Neutrophil (primary cell): ENCODE measurements around the gene CD9.

ENCODE experiments used
- H3K27ac ChIP-seq: fragments of 200-600 bp; sonication (generic); 2 replicates; pipeline ENCODE4 v1.5.1; 2016; ENCODE audit warnings: mild to moderate bottlenecking, moderate library complexity
- H3K27me3 ChIP-seq: fragments of 200-600 bp; sonication (generic); 2 replicates; pipeline ENCODE4 v1.6.0; 2016; ENCODE audit warnings: mild to moderate bottlenecking
- H3K36me3 ChIP-seq: fragments of 200-600 bp; sonication (generic); 2 replicates; pipeline ENCODE4 v1.5.1; 2017
- H3K4me1 ChIP-seq, 2 experiments: fragments of 200-600 bp in 1 of 2; sonication (generic) in 1 of 2; 1 replicate in 1 of 2; 2 replicates in 1 of 2; pipeline versions ENCODE4 v1.5.1 to v1.6.1; 2013 to 2016; ENCODE audit warnings: low read depth in 1 of 2, low read length in 1 of 2, mild to moderate bottlenecking in 1 of 2, moderate library complexity in 1 of 2; ENCODE audit not compliant: control insufficient read depth in 1 of 2, insufficient read depth in 1 of 2
- H3K4me3 ChIP-seq, 2 experiments: fragments of 200-600 bp in 1 of 2; sonication (generic) in 1 of 2; 1 replicate in 1 of 2; 2 replicates in 1 of 2; pipeline ENCODE4 v1.5.1; 2013 to 2016; ENCODE audit warnings: low read depth in 1 of 2, low read length in 1 of 2, mild to moderate bottlenecking in 1 of 2, moderate library complexity in 1 of 2
- H3K9me3 ChIP-seq: fragments of 200-600 bp; sonication (generic); 2 replicates; pipeline ENCODE4 v1.5.1; 2016
- CTCF ChIP-seq: fragments of 200-600 bp; sonication (generic); IDR thresholded peaks from 2 replicates; pipeline ENCODE4 v1.5.1; 2016; ENCODE audit warnings: antibody characterized with exemption

The CD9 gene

DNA sequence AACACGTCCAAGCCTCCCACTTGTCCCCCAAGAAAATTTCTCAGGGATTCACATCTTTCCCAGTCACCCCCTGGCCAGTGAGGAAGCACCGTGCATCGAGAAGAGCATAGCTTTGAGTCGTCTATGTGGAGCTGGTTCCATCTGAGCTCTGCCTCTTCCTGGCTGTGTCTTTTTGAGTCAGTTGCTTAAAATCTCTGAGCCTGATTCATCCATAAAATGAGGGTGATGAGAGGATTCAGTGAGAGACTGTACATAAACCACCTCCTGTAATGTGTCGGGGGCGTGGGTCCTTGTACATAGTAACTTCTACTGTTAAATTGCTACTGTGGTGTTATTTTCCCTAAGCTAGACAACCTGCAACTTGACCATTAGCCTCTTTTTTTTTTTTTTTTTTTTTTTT lies 13.8 kb downstream of the CD9 start:
- H3K4me1 ChIP-seq = no peaks in the 10 kb centered on the region
- H3K27ac ChIP-seq = no peak overlapping the region
- no peak for TF ChIP-seq CTCF

DNA sequence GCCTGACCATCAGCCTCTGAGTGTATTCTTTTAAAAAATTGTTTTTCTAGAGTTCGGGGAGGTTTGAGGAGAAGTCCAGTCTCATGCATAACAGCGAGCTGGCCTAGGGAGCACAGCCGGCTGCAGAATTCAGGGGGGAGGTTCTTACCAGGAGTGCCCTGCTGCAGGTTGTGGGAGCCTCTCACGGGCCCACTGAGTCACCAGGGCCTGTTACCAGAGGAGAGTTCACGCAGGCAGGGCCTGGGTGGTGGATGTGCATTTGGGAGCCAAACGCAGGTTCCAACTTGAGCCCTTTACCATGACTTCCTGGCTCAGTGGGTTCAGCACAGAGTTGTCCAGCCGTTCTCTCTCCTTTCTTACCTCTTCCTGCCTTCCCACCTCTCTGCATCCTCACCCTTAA lies 14.4 kb downstream of the CD9 start:
- H3K4me1 ChIP-seq = no peaks in the 10 kb centered on the region
- H3K4me3 ChIP-seq = no peak overlapping the region
- no peak overlapping the region for H3K27ac ChIP-seq
- no peak for TF ChIP-seq CTCF
- H3K36me3 ChIP-seq = no peaks in the 10 kb centered on the region
- no peaks in the 10 kb centered on the region for H3K9me3 ChIP-seq
- no peaks in the 10 kb centered on the region for H3K27me3 ChIP-seq

More for the DNA sequence above, 13.8 kb downstream of the CD9 start:
- H3K9me3 ChIP-seq = no peaks in the 10 kb centered on the region
- no peak overlapping the region for H3K4me3 ChIP-seq
- H3K27me3 ChIP-seq = no peaks in the 10 kb centered on the region
- no peaks in the 10 kb centered on the region for H3K36me3 ChIP-seq

DNA sequence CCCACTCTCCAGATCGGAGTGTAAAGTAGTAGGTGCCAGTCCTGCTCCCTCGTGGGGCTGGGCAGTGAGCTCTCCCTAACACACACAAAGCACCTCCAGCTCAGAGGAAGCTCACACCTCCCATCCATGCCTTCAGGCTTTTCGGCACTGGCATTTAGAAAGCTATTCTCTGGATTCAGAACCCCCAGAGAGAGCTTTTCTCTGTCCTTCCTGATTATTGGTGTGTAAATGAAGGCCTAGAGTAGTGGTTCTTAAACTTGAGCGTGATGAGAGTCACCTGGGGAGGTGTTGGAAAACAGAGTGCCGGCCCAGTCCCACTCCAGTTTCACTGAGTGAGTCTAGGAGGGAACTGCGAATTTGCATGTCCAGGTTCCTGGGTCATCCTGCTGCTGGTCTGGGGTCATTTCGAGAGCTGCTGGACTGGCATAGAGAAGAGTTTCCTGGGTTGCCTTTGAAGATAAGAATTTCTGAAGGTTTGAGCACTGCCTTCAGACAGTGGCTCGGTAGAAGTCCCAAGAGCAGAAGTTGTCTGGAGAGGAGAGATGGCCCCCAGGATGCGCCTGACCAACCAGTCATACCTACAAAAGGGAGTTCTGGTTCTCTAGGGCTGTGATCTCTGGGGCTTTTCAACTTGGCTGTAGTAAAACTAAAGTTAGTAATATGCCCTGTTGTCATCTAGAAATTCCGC lies 15.1 kb downstream of the CD9 start:
- H3K9me3 ChIP-seq = no peaks in the 10 kb centered on the region
- H3K4me1 ChIP-seq = no peaks in the 10 kb centered on the region
- H3K27ac ChIP-seq = no peak overlapping the region
- no peak for TF ChIP-seq CTCF
- H3K36me3 ChIP-seq = no peaks in the 10 kb centered on the region
- no peak overlapping the region for H3K4me3 ChIP-seq
- H3K27me3 ChIP-seq = no peaks in the 10 kb centered on the region

- no peaks in the 10 kb centered on the region for H3K9me3 ChIP-seq
- no peak overlapping the region for H3K4me3 ChIP-seq
- TF ChIP-seq CTCF = no peak
- no peaks in the 10 kb centered on the region for H3K27me3 ChIP-seq
- no peaks in the 10 kb centered on the region for H3K36me3 ChIP-seq
- no peak overlapping the region for H3K27ac ChIP-seq
- no peaks in the 10 kb centered on the region for H3K4me1 ChIP-seq
These were observed 15.8 kb downstream of the CD9 start for GRCh38 chr12:6215932-6216494.

DNA sequence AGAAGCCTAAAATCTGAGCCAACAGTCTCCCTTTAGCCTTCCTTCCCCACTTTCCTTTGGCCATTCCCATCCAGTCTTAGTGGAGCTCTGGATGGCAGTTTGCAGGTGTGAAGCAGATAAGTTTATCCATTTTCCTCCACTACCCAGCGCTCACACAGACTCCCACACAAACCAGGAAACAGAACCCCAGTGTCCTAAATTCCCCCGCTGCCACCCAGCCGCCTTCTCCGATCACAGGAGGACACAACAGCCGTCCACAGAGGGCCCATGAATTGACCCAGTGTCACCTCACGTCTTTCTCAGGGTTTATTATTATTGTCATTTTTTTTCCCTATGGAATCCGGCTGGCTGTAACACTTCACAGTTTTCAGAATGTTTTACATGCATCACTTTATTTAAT lies 16.4 kb downstream of the CD9 start:
- TF ChIP-seq CTCF = no peak
- H3K27me3 ChIP-seq = no peaks in the 10 kb centered on the region
- H3K27ac ChIP-seq = no peak overlapping the region
- H3K9me3 ChIP-seq = no peaks in the 10 kb centered on the region
- H3K4me1 ChIP-seq = no peaks in the 10 kb centered on the region
- no peak overlapping the region for H3K4me3 ChIP-seq
- no peaks in the 10 kb centered on the region for H3K36me3 ChIP-seq
